Measurements from ENCODE around the gene FBXW11.

GRCh38 chr5:171992305-171992704 is 14.1 kb downstream of the FBXW11 start:
- TF ChIP-seq CTCF (IDR thresholded peaks at IDR 0.05 in 2 of 3, conservative IDR thresholded peaks at IDR 0.05 in 1 of 3; ENCODE audit: control insufficient read depth in 2 of 3, extremely low read depth in 1 of 3, insufficient read depth in 1 of 3, low read depth in 3 of 3, low read length in 3 of 3) (no peak), ATF7 (IDR thresholded peaks at IDR 0.05; ENCODE audit: low read depth) (no peak), POLR2A (IDR thresholded peaks at IDR 0.05; ENCODE audit: low read depth, low read length) (no peak)
